Ectodermal cell (in vitro differentiated cells): Measurements from ENCODE around the gene C5AR2.
"Not testable (repeated sequence)": the region's sequence is repeated elsewhere in the genome, so short reads cannot be mapped to it uniquely, and the experiment has no call there.

Source experiments
- H3K27ac ChIP-seq: 2 replicates; pipeline ENCODE4 v1.7.0; 2013; ENCODE audit warnings: mild to moderate bottlenecking, low read depth, low read length; ENCODE audit not compliant: insufficient read depth, poor library complexity, severe bottlenecking
- H3K27me3 ChIP-seq: 2 replicates; pipeline ENCODE4 v1.7.0; 2013; ENCODE audit warnings: mild to moderate bottlenecking, low read length; ENCODE audit not compliant: insufficient read depth, control insufficient read depth, poor library complexity, severe bottlenecking
- H3K36me3 ChIP-seq: one replicate; pipeline ENCODE4 v1.7.0; 2013; ENCODE audit warnings: low read length; ENCODE audit not compliant: control insufficient read depth, insufficient read depth
- H3K4me1 ChIP-seq: one replicate; pipeline ENCODE4 v1.7.0; 2013; ENCODE audit warnings: low read length; ENCODE audit not compliant: control insufficient read depth, insufficient read depth
- H3K4me3 ChIP-seq: 2 replicates; pipeline ENCODE4 v1.7.0; 2013; ENCODE audit warnings: low read depth, low read length, control low read depth; ENCODE audit not compliant: insufficient read depth
- H3K9me3 ChIP-seq: 2 replicates; pipeline ENCODE4 v1.7.0; 2013; ENCODE audit warnings: mild to moderate bottlenecking, low read length, moderate library complexity; ENCODE audit not compliant: control insufficient read depth
- WGBS, 2 experiments: methylation state at CpG; one replicate each; pipeline ENCODE4 v1.1.7; 2013; ENCODE audit warnings: missing lambda C conversion rate in 2 of 2; 5-methylcytosine and 5-hydroxymethylcytosine counted together

The C5AR2 gene

GRCh38 chr19:47323409-47323808 lies 8.6 kb upstream of the C5AR2 start:
- Histone ChIP-seq H3K4me1 (no peaks in the 10 kb centered on the region), H3K27ac (no peak overlapping the region), H3K9me3 (no peaks in the 10 kb centered on the region), H3K36me3 (no peaks in the 10 kb centered on the region), H3K27me3 (no peaks in the 10 kb centered on the region), H3K4me3 (no peak overlapping the region)
- WGBS, 2 experiments: 89 to 93% methylated on average over 8 of the region's 8 CpGs

GRCh38 chr19:47323872-47324271 lies 8.1 kb upstream of the C5AR2 start:
- Histone ChIP-seq H3K4me3 (no peak overlapping the region), H3K27me3 (no peaks in the 10 kb centered on the region), H3K27ac (no peak overlapping the region), H3K36me3 (no peaks in the 10 kb centered on the region), H3K4me1 (no peaks in the 10 kb centered on the region), H3K9me3 (no peaks in the 10 kb centered on the region)
- 92 to 93% methylated on average over 12 of the region's 12 CpGs for WGBS, 2 experiments

GRCh38 chr19:47324502-47324901 lies 7.5 kb upstream of the C5AR2 start:
- no peaks in the 10 kb centered on the region for H3K36me3 ChIP-seq
- H3K4me1 ChIP-seq: no peaks in the 10 kb centered on the region
- H3K27me3 ChIP-seq: no peaks in the 10 kb centered on the region
- H3K4me3 ChIP-seq: no peak overlapping the region
- no peaks in the 10 kb centered on the region for H3K9me3 ChIP-seq
- H3K27ac ChIP-seq: no peak overlapping the region
- WGBS, 2 experiments: 79 to 81% methylated on average over 9 of the region's 9 CpGs

GRCh38 chr19:47330466-47330869 lies 1.5 kb upstream of the C5AR2 start:
- WGBS, 2 experiments: 84 to 86% methylated on average over 8 to 9 of the region's 9 CpGs
- H3K4me3 ChIP-seq: no peak overlapping the region
- H3K9me3 ChIP-seq: no peaks in the 10 kb centered on the region
- H3K4me1 ChIP-seq: no peaks in the 10 kb centered on the region
- H3K27ac ChIP-seq: no peak overlapping the region
- H3K27me3 ChIP-seq: no peaks in the 10 kb centered on the region
- H3K36me3 ChIP-seq: no peaks in the 10 kb centered on the region

- no peak overlapping the region for H3K4me3 ChIP-seq
- 87 to 94% methylated on average over 6 of the region's 6 CpGs for WGBS, 2 experiments
- H3K27me3 ChIP-seq: no peaks in the 10 kb centered on the region
- no peaks in the 10 kb centered on the region for H3K4me1 ChIP-seq
- no peak overlapping the region for H3K27ac ChIP-seq
- H3K36me3 ChIP-seq: no peaks in the 10 kb centered on the region
- H3K9me3 ChIP-seq: no peaks in the 10 kb centered on the region
These were observed 485 bp upstream of the C5AR2 start for GRCh38 chr19:47331490-47331889.

- H3K27me3 ChIP-seq, H3K9me3 ChIP-seq, H3K36me3 ChIP-seq, H3K4me3 ChIP-seq, H3K4me1 ChIP-seq, H3K27ac ChIP-seq: not testable (repeated sequence)
- 90 to 91% methylated on average over 18 of the region's 18 CpGs for WGBS, 2 experiments
These were observed 5.1 kb downstream of the C5AR2 start for GRCh38 chr19:47336765-47337718.

GRCh38 chr19:47339196-47339880 lies 7.4 kb downstream of the C5AR2 start:
- H3K27ac ChIP-seq: no peak overlapping the region
- no peaks in the 10 kb centered on the region for H3K27me3 ChIP-seq
- H3K4me3 ChIP-seq: no peak overlapping the region
- no peaks in the 10 kb centered on the region for H3K36me3 ChIP-seq
- no peaks in the 10 kb centered on the region for H3K9me3 ChIP-seq
- no peaks in the 10 kb centered on the region for H3K4me1 ChIP-seq
- WGBS, 2 experiments: 89 to 90% methylated on average over 10 of the region's 10 CpGs

- Histone ChIP-seq H3K27ac (no peak overlapping the region), H3K4me3 (no peak overlapping the region), H3K9me3 (no peaks in the 10 kb centered on the region), H3K36me3 (no peaks in the 10 kb centered on the region), H3K27me3 (no peaks in the 10 kb centered on the region), H3K4me1 (no peaks in the 10 kb centered on the region)
- 93 to 94% methylated on average over 29 of the region's 29 CpGs for WGBS, 2 experiments
These were observed 8.7 kb downstream of the C5AR2 start for GRCh38 chr19:47340477-47341208.

- 85 to 94% methylated on average over 4 of the region's 4 CpGs for WGBS, 2 experiments
- Histone ChIP-seq H3K9me3 (no peaks in the 10 kb centered on the region), H3K36me3 (no peaks in the 10 kb centered on the region), H3K27me3 (no peaks in the 10 kb centered on the region), H3K27ac (no peak overlapping the region), H3K4me1 (no peaks in the 10 kb centered on the region), H3K4me3 (no peak overlapping the region)
These were observed 9.8 kb downstream of the C5AR2 start for GRCh38 chr19:47341734-47342133.
